Measurements from ENCODE around the gene CPSF3.

DNA sequence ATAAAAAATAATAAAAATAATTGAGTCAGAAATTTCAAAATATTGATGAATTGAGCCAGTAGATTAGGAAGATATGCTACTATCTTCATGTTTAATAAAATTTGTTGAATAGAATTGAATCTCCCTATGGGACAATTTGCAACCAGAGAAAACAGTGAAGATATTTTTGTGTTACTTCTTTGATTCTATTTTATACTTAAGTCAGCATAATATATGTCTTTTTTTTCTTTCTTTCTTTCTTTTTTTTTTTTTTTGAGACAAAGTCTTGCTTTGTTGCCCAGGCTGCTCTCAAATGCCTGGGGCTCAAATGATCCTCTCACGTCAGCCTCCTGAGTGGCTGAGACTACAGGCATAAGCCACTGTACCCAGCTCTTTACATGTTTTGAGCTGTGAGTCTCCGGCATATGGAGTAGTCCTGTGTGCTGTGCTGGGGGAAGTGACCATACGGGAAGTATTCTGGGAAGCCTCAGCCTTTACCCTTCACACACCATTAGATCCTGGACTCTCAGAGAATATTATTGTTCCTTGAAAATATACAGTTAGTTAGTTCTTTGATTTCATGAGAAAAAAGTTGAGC, 37.1 kb downstream of the CPSF3 start:
- TF ChIP-seq CTCF (conservative IDR thresholded peaks at IDR 0.05) (no peak), EZH2 (IDR thresholded peaks at IDR 0.05; ENCODE audit: low read depth) (no peak)
